GM21526 (cell line): ENCODE results near the gene SLC34A1.

Experiments
- ATAC-seq: cut with Tn5 transposase; IDR thresholded peaks from one replicate; pipeline ENCODE4 v1.9.1; 2021; ENCODE audit warnings: moderate library complexity; ENCODE audit not compliant: unreplicated experiment, low FRiP score

SLC34A1 gene

DNA sequence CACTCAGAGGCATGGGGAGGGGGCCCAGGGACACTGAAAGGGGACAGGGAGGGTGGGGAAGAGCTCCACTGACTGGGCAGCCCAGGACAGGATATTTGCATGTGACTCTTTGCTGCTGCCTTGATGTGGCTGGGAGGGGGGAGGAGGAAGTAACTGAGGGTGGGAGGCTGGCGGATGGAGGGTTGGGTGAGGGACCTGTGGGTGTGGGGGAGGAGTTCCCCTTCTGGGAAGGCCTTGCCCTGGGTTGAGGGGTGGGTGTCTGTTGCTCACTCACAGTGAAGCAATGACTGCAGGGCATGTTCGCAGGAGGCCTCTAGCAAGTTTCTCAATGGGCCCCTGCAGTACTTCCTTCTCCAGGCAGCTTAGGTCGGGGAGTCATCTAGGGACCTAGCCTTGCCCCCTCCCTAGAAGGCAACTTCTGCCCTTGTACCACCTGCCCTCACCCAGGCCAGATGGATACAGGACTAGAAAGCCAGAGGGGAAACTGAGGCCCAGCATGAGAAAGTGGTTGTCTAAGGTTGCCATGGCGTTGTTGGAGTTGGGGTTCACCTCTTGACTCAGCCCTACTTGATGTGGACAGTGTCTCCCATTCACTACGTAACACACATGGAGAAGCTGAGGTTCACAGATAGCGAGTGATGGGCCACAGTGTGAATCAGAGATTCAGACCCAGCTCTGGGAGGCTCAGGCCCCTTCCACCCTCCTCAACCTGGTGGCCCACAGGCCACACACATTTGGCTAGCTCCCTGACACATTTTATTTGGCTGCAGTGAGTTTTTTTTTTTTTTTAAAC lies 45.2 kb downstream of the SLC34A1 start:
- ATAC-seq: no peak

DNA sequence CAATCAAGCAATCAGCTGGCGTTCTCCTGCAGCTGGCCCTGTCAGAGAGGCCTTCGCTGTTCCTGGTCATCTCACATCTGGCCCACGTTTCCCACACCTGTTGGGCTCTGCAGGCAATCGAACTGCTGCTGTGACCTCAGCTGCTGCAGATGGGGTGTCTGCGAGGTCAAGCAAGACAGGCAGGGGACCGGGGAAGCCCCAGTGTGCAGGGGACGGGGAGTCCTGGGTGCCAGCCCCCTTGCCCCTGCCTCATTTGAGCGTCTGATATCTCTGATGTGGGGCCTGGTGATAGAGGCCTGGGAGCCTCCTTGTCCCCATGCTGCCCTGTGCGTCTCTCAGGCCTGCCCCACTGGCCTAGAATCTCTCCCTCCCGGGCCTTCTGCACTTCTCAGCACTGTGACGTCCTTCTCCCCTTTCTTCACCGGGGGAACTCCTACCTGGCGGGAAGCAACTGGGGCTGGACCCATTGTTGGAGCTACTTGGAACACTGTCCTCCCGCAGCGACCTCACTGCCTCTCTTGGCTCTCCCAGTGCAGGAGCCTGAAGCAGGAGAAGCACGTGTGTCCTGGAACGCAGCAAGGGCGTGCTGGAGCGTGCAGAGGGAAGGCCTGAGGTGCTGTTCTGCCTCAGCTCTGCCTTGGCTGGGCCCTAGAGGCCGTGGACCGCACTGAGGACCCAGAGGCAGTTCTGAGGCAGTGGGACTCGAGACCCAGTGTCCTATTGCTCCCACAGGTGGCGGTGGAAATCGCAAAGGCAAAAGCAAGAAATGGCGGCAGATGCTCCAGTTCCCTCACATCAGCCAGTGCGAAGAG lies 46.1 kb downstream of the SLC34A1 start:
- ATAC-seq: no peak

DNA sequence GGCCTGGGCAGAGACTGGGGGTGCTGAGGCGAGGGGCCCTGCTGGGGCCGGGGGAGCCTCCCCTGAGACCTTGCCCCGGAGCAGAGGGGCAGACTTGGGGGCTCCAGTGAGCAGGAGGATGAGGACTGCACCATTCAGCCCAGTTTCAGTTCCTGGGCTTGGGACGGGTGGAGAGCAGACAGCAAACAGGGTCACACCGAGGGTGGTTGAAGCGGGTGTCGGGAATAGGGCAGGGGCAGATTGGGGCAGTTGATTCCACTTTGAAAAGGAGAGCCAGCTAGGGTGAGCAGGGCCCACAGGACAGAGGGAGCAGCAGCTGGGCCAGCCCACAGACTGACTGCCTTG lies 46.7 kb downstream of the SLC34A1 start:
- no peak for ATAC-seq

DNA sequence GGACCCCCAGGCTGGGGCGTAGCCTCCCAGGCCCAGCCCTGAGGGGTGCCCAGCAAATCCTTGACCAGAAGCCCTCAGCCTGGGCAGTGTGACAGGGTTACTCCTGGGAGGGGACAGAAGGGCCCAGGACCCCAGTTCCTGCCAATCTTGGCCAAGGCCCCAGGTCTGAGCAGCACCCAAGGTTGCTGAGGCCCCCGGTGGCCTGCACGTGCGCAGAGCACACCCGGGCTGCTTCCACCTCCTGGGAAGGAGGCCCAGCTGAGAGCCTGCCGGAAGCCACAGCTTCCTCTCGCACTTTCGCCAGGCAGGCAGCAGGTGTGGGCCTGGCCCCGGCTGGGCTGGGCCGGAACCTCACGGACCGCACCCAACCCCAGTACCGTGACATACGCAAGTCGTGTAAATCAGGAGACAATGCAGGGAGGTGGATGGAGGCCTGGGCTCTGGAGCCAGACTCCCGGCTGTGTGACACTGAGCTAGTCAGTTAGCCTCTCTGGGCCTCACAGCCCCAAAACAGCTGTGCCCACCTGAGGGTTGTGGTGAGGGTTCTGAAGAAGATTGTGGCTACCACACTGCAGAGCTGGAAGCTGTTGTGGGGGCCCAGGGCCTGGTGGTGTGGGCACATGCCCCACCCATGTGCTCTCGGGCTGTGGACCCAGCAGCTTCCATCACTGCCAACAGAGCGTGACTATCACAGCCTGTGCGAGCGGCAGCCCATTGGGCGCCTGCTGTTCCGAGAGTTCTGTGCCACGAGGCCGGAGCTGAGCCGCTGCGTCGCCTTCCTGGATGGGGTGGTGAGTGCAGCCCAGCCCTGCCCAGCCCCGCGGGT lies 47.3 kb downstream of the SLC34A1 start:
- ATAC-seq: peak; percentile 39

DNA sequence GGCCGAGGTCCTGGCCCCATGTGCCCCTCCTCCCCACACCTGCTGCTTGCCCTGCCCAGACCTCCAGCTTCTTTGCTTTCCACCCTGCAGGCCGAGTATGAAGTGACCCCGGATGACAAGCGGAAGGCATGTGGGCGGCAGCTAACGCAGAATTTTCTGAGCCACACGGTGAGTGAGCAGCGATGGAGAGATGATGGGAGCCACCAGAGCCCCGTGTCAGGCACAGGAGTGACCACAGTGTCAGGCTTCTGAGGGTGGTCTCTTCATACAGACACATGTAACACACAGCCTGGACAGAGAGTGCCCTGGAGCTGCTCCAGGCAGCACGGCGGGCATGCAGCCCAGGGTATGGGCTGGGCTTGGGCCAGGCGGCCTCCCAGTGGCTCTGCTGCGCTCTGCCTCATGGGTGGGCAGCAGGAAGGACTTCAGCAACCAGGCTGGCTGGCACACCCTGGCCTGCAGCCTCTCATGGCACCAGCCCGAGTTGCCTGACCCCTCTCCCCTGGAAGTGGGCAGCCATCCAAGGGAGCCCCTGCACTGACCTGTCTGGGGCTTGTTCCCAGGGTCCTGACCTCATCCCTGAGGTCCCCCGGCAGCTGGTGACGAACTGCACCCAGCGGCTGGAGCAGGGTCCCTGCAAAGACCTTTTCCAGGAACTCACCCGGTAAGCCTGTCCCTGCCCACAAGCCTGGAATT lies 48.1 kb downstream of the SLC34A1 start:
- ATAC-seq: no peak

DNA sequence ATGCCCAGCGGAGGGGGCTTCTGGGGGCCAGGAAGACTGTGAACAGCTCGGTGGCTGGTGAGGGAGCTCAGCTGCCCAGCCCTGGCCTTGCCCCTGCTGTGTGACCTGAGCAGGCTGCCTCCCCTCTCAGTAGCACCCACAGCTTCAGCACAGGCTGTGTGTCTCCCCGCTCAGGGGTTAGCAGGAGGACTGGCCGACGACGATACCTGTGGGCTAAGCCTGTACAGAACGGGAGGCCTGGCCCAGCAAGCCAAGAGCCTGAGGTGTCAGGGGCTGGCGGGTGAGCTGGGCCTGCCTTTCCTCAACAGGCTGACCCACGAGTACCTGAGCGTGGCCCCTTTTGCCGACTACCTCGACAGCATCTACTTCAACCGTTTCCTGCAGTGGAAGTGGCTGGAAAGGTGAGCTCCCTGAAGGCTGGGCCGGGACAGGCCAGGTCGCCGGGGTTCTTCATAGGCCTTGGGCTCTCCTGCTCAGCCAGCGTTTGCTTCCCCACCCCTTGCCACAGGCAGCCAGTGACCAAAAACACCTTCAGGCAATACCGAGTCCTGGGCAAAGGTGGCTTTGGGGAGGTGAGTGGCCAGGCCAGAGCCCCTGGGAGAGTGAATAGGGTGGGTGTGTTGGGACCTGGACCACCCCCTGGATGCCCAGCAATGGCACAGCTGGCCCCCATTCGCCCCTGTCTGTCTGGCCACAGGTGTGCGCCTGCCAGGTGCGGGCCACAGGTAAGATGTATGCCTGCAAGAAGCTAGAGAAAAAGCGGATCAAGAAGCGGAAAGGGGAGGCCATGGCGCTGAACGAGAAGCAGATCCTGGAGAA lies 48.8 kb downstream of the SLC34A1 start:
- ATAC-seq: no peak

DNA sequence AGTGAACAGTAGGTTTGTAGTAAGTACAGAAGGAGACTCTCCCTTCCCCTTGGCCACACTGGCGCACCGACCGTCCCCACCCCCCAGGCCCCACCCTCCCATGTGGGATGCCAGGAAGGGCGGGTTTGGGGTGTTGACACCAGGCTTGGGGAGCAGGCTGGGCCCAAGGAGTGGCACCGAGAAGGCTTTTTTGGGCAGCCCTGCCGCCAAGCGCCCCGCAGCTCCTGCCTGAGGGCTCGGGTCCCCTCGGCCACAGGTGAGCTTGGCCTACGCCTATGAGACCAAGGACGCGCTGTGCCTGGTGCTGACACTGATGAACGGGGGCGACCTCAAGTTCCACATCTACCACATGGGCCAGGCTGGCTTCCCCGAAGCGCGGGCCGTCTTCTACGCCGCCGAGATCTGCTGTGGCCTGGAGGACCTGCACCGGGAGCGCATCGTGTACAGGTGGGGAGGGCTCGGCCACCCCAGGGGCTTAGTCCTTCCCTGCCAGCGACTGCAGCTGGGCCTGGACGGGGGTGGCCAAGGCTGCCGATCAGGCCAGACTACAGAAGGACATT lies 49.5 kb downstream of the SLC34A1 start:
- no peak for ATAC-seq

DNA sequence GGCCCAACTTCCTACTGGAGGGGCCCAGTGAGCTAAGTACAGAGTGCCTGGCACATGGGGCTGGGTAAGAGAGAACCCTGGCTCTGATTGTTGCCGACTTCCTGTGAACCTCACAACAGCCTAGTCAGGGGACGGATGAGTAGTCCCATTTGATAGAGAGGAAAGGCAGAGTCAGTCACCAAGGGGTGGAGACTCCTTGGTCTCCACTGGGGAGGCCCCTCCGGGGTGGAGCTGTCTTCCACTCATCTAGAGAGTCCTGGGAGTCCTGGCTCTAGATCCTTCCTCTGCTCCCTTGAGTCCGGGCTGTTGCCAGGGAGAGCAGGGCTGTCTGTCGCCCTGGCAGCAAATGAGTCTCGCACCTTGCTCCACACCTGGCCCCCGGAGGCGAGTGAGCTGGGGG lies 50.2 kb downstream of the SLC34A1 start:
- no peak for ATAC-seq

DNA sequence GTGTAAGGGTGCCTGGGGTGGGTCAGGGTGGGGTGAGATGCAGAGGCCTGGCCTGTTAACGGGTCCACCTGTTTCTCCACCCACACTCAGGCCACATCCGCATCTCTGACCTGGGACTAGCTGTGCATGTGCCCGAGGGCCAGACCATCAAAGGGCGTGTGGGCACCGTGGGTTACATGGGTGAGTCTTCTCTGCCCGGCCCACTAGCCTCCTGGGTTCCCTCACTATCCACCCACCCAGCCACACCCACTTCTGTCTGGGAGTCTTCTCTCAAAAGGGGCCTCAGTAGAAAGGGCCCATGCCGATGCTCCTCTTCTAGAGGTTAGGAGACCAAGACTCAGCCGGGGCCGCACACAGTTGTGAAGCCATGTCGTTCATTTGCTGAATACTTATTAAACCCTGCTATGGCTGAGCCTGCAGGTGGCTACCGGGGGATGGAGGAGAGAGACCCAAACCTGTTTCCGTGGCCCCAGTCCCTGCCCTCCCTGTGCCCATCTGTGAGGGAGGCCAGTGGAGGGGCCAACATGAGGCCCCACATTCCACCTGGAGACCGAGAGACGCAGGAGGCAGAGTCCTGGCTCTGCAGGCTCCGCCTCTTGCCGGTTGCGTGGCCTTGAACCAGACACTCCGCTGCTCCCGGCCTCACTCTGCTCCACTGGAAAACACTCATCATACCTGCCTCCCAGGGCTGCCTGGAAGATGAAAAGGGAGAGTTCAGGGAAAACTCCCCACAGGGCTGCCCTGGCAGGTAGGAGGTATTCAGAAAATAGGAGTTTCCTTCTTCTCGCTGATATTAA lies 50.9 kb downstream of the SLC34A1 start:
- ATAC-seq: no peak

DNA sequence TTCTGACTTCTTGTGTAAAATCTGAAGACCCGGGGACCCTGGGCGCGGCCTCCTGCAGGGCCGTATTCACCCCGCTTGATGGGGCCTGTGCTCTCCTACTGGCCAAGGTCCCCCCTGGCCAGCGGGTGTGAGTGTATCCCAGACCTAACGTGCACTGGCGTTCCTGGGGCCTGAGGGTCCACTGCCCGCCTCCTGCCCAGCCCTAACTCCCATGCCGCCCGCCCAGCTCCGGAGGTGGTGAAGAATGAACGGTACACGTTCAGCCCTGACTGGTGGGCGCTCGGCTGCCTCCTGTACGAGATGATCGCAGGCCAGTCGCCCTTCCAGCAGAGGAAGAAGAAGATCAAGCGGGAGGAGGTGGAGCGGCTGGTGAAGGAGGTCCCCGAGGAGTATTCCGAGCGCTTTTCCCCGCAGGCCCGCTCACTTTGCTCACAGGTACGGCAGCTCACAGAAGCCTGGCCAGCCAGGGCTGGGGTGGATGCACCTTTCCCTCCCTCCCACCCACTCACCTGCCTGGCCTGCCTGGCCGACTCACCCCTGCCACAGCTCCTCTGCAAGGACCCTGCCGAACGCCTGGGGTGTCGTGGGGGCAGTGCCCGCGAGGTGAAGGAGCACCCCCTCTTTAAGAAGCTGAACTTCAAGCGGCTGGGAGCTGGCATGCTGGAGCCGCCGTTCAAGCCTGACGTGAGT lies 51.8 kb downstream of the SLC34A1 start:
- ATAC-seq: no peak

DNA sequence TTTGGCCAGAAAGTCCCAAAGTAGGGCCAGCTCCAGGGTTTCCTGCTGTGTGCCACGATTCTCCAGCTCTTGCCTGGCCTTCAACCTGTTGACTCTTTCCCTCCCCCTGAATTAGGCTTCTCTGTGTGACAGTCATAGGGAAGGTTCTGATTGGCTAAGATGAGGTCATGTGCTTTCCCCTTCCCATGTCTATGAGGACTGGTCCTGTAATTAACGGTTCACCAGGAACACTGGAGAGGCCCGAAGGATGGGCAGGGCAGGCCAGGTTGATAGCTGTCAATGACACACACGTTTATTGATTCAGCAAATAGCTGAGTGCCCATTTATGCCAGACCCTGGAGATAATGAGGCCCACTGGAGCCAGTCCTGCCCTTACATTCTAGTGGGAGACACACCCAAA lies 53.4 kb downstream of the SLC34A1 start:
- ATAC-seq: no peak

DNA sequence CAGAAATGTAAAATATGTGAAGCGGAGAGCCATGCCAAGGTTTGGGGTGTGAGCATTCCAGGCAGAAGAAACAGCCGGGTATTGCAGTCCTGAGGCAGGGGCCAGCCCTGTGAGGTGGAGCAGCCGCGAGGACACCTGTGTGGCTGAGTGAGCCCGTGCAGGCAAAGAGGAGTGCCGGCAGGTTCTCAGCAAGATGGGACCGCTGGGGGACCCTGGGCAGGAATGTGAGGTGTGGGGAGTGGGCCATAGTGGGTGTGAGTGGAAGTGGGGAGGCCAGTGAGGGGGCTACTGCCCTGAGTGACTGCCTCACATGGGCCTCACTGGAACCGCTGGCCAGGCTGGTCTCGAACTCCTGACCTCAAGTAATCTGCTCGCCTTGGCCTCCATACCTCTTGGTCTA lies 54.2 kb downstream of the SLC34A1 start:
- no peak for ATAC-seq

DNA sequence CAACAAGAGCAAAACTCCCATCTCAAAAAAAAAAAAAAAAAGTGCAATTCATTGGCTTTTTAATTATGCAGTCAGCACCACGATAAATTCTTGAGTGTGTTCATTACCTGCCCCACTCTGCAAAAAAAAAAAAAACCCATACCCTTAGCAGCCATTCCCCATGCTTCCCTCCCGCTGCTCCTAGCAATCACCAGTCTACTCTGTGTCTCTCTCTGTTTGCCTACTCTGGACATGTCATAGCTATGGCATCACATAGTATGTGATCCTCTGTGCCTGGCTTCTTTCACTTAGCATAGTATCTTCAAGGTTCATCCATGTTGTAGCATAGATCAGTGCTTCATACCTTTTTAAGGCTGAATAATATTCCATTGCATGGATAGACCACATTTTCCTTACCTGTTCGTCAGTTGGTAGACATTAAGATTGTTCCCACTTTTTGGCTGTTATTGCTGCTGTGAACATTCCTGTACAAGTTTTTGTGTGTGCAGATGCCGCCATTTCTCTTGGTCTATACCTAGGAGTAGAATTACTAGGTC lies 55.4 kb downstream of the SLC34A1 start:
- ATAC-seq: no peak

DNA sequence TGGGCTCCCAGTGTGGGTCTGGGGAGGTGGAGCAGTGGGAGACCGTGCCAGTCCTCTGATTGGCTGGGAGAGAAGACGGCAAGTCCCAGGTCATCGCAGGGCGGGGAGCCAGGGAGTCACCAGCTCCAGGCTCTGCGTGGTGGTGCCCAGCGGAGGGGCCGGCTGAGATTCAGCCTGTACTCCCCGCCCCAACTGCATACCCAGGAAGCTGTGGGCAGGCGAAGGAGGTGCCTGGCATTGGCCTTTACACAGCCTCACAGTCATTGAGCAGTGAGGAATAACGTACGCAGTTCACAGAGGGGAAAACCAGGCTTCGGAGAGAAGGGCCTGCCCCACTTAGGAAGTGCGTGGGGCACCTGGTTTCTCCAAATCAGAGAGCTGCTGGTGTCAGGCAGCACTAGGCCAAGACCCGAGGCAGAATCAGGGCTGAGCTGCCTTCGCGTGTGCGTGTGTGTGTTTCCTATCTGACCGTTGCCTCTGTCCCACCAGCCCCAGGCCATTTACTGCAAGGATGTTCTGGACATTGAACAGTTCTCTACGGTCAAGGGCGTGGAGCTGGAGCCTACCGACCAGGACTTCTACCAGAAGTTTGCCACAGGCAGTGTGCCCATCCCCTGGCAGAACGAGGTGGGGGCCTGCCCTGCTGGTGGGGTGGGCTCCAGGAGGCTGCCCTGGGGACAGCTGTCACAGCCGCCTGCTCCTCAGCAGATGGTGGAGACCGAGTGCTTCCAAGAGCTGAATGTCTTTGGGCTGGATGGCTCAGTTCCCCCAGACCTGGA lies 56.2 kb downstream of the SLC34A1 start:
- ATAC-seq: no peak

DNA sequence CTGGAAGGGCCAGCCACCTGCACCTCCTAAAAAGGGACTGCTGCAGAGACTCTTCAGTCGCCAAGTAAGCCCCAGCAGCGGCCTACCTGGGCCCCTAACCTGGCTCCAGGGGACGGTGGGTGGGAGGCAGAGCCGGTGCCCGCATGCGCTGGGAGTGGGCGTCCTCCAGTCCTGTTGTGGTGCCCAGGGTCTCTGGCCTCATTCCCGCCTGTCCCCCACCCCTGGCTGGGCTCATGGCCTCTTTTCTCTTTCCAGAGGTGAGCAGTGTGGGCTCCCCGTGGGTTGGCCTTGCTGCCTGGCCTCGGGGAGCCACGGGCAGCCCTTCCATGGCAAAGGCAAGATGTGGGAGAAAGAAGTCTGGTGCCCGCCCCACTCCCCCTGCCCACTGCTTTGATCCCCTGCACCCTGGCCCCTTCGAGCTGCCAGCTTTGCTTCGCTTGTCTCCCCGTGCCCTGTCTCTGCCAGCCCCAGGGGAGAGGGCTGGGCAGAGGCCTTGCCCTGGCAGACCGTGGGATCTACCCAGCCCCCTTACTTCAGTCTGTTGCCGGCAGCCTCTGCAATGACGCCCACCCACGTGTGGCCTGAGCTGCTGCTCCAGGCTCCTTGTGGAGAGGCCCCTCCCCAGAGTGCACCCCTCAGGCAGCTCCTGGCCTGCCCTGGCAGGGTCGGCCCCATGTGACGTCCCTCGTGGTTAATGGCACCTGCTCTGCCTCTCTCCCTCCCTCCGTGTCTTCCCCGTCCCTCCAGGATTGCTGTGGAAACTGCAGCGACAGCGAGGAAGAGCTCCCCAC lies 57.0 kb downstream of the SLC34A1 start:
- ATAC-seq: no peak

DNA sequence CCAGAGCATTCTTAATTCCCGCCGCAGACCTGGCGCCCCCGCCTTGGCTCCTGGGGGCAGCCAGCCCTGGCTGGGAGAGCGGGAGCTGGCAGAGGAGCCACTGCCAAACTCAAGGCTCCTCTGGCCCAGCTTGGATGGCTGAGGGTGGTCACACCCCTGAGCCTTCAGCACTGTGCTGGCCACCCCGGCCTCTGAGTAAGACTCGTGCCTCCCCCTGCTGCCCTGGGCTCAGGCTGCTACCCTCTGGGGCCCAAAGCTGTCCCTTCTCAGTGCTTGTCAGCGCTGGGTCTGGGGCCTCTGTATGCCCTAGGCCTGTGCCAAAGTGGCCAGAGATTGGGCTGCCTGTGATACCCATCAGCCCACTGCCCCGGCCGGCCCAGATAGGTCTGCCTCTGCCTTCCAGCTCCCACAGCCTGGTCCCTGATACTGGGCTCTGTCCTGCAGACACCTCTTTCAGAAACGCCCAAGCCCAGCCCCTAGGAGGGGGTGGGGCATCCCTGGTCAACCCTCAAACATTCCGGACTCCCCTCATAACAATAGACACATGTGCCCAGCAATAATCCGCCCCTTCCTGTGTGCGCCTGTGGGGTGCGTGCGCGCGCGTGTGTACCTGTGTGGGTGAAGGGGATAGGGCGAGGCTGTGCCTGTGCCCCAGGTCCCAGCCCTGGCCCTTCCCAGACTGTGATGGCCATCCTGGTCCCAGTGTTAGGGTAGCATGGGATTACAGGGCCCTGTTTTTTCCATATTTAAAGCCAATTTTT lies 58.0 kb downstream of the SLC34A1 start:
- ATAC-seq: no peak
